ENCODE results near the gene CARS2.
"Not testable (repeated sequence)": the region's sequence is repeated elsewhere in the genome, so short reads cannot be mapped to it uniquely, and the experiment has no call there.

- not testable (repeated sequence) for TF ChIP-seq CTCF (conservative IDR thresholded peaks at IDR 0.05 in 1 of 2, IDR thresholded peaks at IDR 0.05 in 1 of 2; ENCODE audit: extremely low read depth in 1 of 2, insufficient read depth in 1 of 2, low read depth in 1 of 2, low read length in 2 of 2); EZH2 (IDR thresholded peaks at IDR 0.05; ENCODE audit: borderline replicate concordance, low read length)
Measured at GRCh38 chr13:110632255-110632654, 73.7 kb downstream of the CARS2 start.
